ENCODE measurements around the gene PFAS.

PFAS gene

GRCh38 chr17:8231701-8232100 is 17.4 kb upstream of the PFAS start:
- TF ChIP-seq CTCF (IDR thresholded peaks at IDR 0.05; ENCODE audit: low read depth, low read length), result no peak
- H3K4me3 ChIP-seq (replicated peaks in 1 of 2; ENCODE audit: low read depth in 2 of 2, low read length in 2 of 2), result no peak overlapping the region
- no peak for DNase-seq (ENCODE audit: low read depth in 2 of 2)

GRCh38 chr17:8234361-8235270 is 14.5 kb upstream of the PFAS start:
- no peak for TF ChIP-seq CTCF (IDR thresholded peaks at IDR 0.05; ENCODE audit: low read depth, low read length)
- DNase-seq (ENCODE audit: low read depth in 2 of 2), result no peak
- H3K4me3 ChIP-seq (replicated peaks in 1 of 2; ENCODE audit: low read depth in 2 of 2, low read length in 2 of 2), result no peak overlapping the region

GRCh38 chr17:8235676-8236075 is 13.4 kb upstream of the PFAS start:
- no peak for TF ChIP-seq CTCF (IDR thresholded peaks at IDR 0.05; ENCODE audit: low read depth, low read length)
- no peak overlapping the region for H3K4me3 ChIP-seq (replicated peaks in 1 of 2; ENCODE audit: low read depth in 2 of 2, low read length in 2 of 2)
- no peak for DNase-seq (ENCODE audit: low read depth in 2 of 2)

GRCh38 chr17:8237175-8237574 is 11.9 kb upstream of the PFAS start:
- no peak overlapping the region for H3K4me3 ChIP-seq (replicated peaks in 1 of 2; ENCODE audit: low read depth in 2 of 2, low read length in 2 of 2)
- no peak for DNase-seq (ENCODE audit: low read depth in 2 of 2)
- no peak for TF ChIP-seq CTCF (IDR thresholded peaks at IDR 0.05; ENCODE audit: low read depth, low read length)

- no peak overlapping the region for H3K4me3 ChIP-seq (replicated peaks in 1 of 2; ENCODE audit: low read depth in 2 of 2, low read length in 2 of 2)
- TF ChIP-seq CTCF (IDR thresholded peaks at IDR 0.05; ENCODE audit: low read depth, low read length), result no peak
- DNase-seq (ENCODE audit: low read depth in 2 of 2), result no peak
These were observed 11.2 kb upstream of the PFAS start for GRCh38 chr17:8237886-8238285.

- no peak for TF ChIP-seq CTCF (IDR thresholded peaks at IDR 0.05; ENCODE audit: low read depth, low read length)
- DNase-seq (ENCODE audit: low read depth in 2 of 2), result no peak
- H3K4me3 ChIP-seq (replicated peaks in 1 of 2; ENCODE audit: low read depth in 2 of 2, low read length in 2 of 2), result no peak overlapping the region
These were observed 5.3 kb upstream of the PFAS start for GRCh38 chr17:8243827-8244226.
